ENCODE measurements around the gene POM121. TPM values are rescaled to one million over a fixed set of nuclear protein-coding genes. Genes with fewer than 3 reads are reported as not detected.
A peak's percentile ranks its signal among the peaks of the same experiment; 100 is the strongest.
"Not testable (repeated sequence)": the region's sequence is repeated elsewhere in the genome, so short reads cannot be mapped to it uniquely, and the experiment has no call there.

The POM121 gene
- total and polyA plus RNA-seq, 5 donors, result 13.1 to 29.5 (median 23.1) TPM

GRCh38 chr7:72968980-72969516 is 44.2 kb downstream of the POM121 start, which contains the start of gene TRIM74:
Gene TRIM74 (minus strand): TSS chr7:72969466. CDS start chr7:72966157, 3,309 bp downstream.
- H3K27ac ChIP-seq (ENCODE audit: low read length); intact Hi-C loops (cut with DNase I); H3K27me3 ChIP-seq (ENCODE audit: control insufficient read depth, insufficient read depth); H3K9me3 ChIP-seq (ENCODE audit: control insufficient read depth, low read length); H3K4me1 ChIP-seq (ENCODE audit: control insufficient read depth, insufficient read depth, low read length); H3K4me3 ChIP-seq (ENCODE audit: low read length): not testable (repeated sequence)
- ATAC-seq, result peak in 1 of 2 donors; percentile 13
- DNase-seq, result peak; percentile 3 to 46 (median 22)
- WGBS, result 44% methylated on average over 10 of the region's 36 CpGs

- H3K9me3 ChIP-seq (ENCODE audit: control insufficient read depth, low read length); H3K27me3 ChIP-seq (ENCODE audit: control insufficient read depth, insufficient read depth); H3K4me3 ChIP-seq (ENCODE audit: low read length); H3K4me1 ChIP-seq (ENCODE audit: control insufficient read depth, insufficient read depth, low read length); intact Hi-C loops (cut with DNase I); H3K27ac ChIP-seq (ENCODE audit: low read length): not testable (repeated sequence)
- 47% methylated on average over 18 of the region's 29 CpGs for WGBS
- ATAC-seq (peak in 1 of 2 donors; percentile 6), DNase-seq (peak; percentile 2 to 37 (median 7))
Measured at GRCh38 chr7:72969688-72970087, 44.8 kb downstream of the POM121 start.

GRCh38 chr7:72971505-72971904 is 46.6 kb downstream of the POM121 start:
- H3K9me3 ChIP-seq (ENCODE audit: control insufficient read depth, low read length); ATAC-seq; H3K27me3 ChIP-seq (ENCODE audit: control insufficient read depth, insufficient read depth); intact Hi-C loops (cut with DNase I); H3K27ac ChIP-seq (ENCODE audit: low read length); H3K4me3 ChIP-seq (ENCODE audit: low read length); H3K4me1 ChIP-seq (ENCODE audit: control insufficient read depth, insufficient read depth, low read length); DNase-seq: not testable (repeated sequence)
- no CpG with 5 or more reads among the region's 6 CpGs for WGBS

GRCh38 chr7:72974781-72975180 is 49.9 kb downstream of the POM121 start:
- H3K27me3 ChIP-seq (ENCODE audit: control insufficient read depth, insufficient read depth); H3K27ac ChIP-seq (ENCODE audit: low read length); H3K4me3 ChIP-seq (ENCODE audit: low read length); H3K4me1 ChIP-seq (ENCODE audit: control insufficient read depth, insufficient read depth, low read length); intact Hi-C loops (cut with DNase I); H3K9me3 ChIP-seq (ENCODE audit: control insufficient read depth, low read length): not testable (repeated sequence)
- DNase-seq (peak in 2 of 3 donors; percentile 9 to 16), ATAC-seq (peak in 1 of 2 donors; percentile 7)
- 91% methylated on average over 4 of the region's 7 CpGs for WGBS

GRCh38 chr7:72975656-72976286 is 50.9 kb downstream of the POM121 start:
- H3K9me3 ChIP-seq (ENCODE audit: control insufficient read depth, low read length); H3K27me3 ChIP-seq (ENCODE audit: control insufficient read depth, insufficient read depth); H3K27ac ChIP-seq (ENCODE audit: low read length); H3K4me1 ChIP-seq (ENCODE audit: control insufficient read depth, insufficient read depth, low read length); intact Hi-C loops (cut with DNase I); H3K4me3 ChIP-seq (ENCODE audit: low read length): not testable (repeated sequence)
- WGBS, result 82% methylated on average over 13 of the region's 55 CpGs
- peak; percentile 17 to 67 (median 47) for DNase-seq
- peak; percentile 17 to 21 for ATAC-seq

GRCh38 chr7:72976434-72976833 is 51.5 kb downstream of the POM121 start:
- ATAC-seq; H3K27me3 ChIP-seq (ENCODE audit: control insufficient read depth, insufficient read depth); H3K4me1 ChIP-seq (ENCODE audit: control insufficient read depth, insufficient read depth, low read length); H3K4me3 ChIP-seq (ENCODE audit: low read length); H3K9me3 ChIP-seq (ENCODE audit: control insufficient read depth, low read length); H3K27ac ChIP-seq (ENCODE audit: low read length); intact Hi-C loops (cut with DNase I): not testable (repeated sequence)
- 92% methylated on average over 4 of the region's 12 CpGs for WGBS
- DNase-seq, result peak; percentile 8 to 39 (median 31)

- H3K27ac ChIP-seq (ENCODE audit: low read length); intact Hi-C loops (cut with DNase I); H3K9me3 ChIP-seq (ENCODE audit: control insufficient read depth, low read length); H3K27me3 ChIP-seq (ENCODE audit: control insufficient read depth, insufficient read depth); H3K4me3 ChIP-seq (ENCODE audit: low read length); H3K4me1 ChIP-seq (ENCODE audit: control insufficient read depth, insufficient read depth, low read length): not testable (repeated sequence)
- DNase-seq (peak in 1 of 3 donors; percentile 18), ATAC-seq (peak in 1 of 2 donors; percentile 5)
- 88% methylated on average over 2 of the region's 6 CpGs for WGBS
Measured at GRCh38 chr7:72980382-72980781, 55.5 kb downstream of the POM121 start.

- intact Hi-C loops (cut with DNase I); DNase-seq; H3K4me1 ChIP-seq (ENCODE audit: control insufficient read depth, insufficient read depth, low read length); H3K4me3 ChIP-seq (ENCODE audit: low read length); H3K27me3 ChIP-seq (ENCODE audit: control insufficient read depth, insufficient read depth); ATAC-seq; H3K9me3 ChIP-seq (ENCODE audit: control insufficient read depth, low read length); H3K27ac ChIP-seq (ENCODE audit: low read length): not testable (repeated sequence)
- 96% methylated on average over 3 of the region's 11 CpGs for WGBS
Measured at GRCh38 chr7:72982084-72982483, 57.2 kb downstream of the POM121 start.

GRCh38 chr7:72990146-72990913 is 65.4 kb downstream of the POM121 start:
- intact Hi-C loops (cut with DNase I); H3K4me3 ChIP-seq (ENCODE audit: low read length); H3K27me3 ChIP-seq (ENCODE audit: control insufficient read depth, insufficient read depth); H3K27ac ChIP-seq (ENCODE audit: low read length); H3K4me1 ChIP-seq (ENCODE audit: control insufficient read depth, insufficient read depth, low read length); H3K9me3 ChIP-seq (ENCODE audit: control insufficient read depth, low read length): not testable (repeated sequence)
- WGBS, result 19% methylated on average over 10 of the region's 14 CpGs
- DNase-seq, result peak; percentile 70 to 87 (median 82)
- peak; percentile 96 for ATAC-seq

GRCh38 chr7:72995484-72995883 is 70.6 kb downstream of the POM121 start:
- 98% methylated on average over 8 of the region's 8 CpGs for WGBS
- H3K9me3 ChIP-seq (ENCODE audit: control insufficient read depth, low read length); H3K4me3 ChIP-seq (ENCODE audit: low read length); H3K27me3 ChIP-seq (ENCODE audit: control insufficient read depth, insufficient read depth); ATAC-seq; H3K27ac ChIP-seq (ENCODE audit: low read length); H3K4me1 ChIP-seq (ENCODE audit: control insufficient read depth, insufficient read depth, low read length); intact Hi-C loops (cut with DNase I): not testable (repeated sequence)
- peak in 1 of 3 donors; percentile 1 for DNase-seq

- H3K27ac ChIP-seq (ENCODE audit: low read length); H3K9me3 ChIP-seq (ENCODE audit: control insufficient read depth, low read length); intact Hi-C loops (cut with DNase I); H3K4me1 ChIP-seq (ENCODE audit: control insufficient read depth, insufficient read depth, low read length); H3K27me3 ChIP-seq (ENCODE audit: control insufficient read depth, insufficient read depth); H3K4me3 ChIP-seq (ENCODE audit: low read length): not testable (repeated sequence)
- 61% methylated on average over 4 of the region's 8 CpGs for WGBS
- DNase-seq (peak in 1 of 3 donors; percentile 6), ATAC-seq (peak; percentile 29 to 49)
Measured at GRCh38 chr7:72997447-72997846, 72.6 kb downstream of the POM121 start.
